Endometrial microvascular endothelial cells (primary cell): Measurements from ENCODE around the gene MRPL18. TPM values are rescaled to one million over a fixed set of nuclear protein-coding genes. Genes with fewer than 3 reads are reported as not detected.
"Not testable (repeated sequence)": the region's sequence is repeated elsewhere in the genome, so short reads cannot be mapped to it uniquely, and the experiment has no call there.

Experiments used
- in situ Hi-C: cut with HindIII; loops from 2 replicates; pipeline ENCODE4 v1.10.0; 2017; ENCODE audit warnings: low sequenced_read_pairs, low pct_unique_long_range_greater_than_20kb; ENCODE audit errors: inconsistent ontology term
- total RNA-seq: library from RNA; depleted of rRNA; stranded (reverse); fragments of >200 nt; gene quantifications from one replicate; pipeline ENCODE4 v1.2.3, GENCODE V29; 2015; ENCODE audit errors: inconsistent ontology term

Gene MRPL18
- total RNA-seq, 1 donor from 2014 or later = 155 TPM

- in situ Hi-C loops = loop anchor here (25.0 kb wide), 1 partner anchor 225 kb away; no protein-coding TSS in a partner anchor
These were observed 27.5 kb upstream of the MRPL18 start for GRCh38 chr6:159762681-159763293.

GRCh38 chr6:159766906-159767305 is 23.4 kb upstream of the MRPL18 start:
- in situ Hi-C loops = loop anchor here (25.0 kb wide), 1 partner anchor 220 kb away; no protein-coding TSS in a partner anchor

- in situ Hi-C loops = loop anchor here (25.0 kb wide), 1 partner anchor 218 kb away; no protein-coding TSS in a partner anchor
These were observed 20.8 kb upstream of the MRPL18 start for GRCh38 chr6:159769470-159769869.

GRCh38 chr6:159772196-159772595 is 18.1 kb upstream of the MRPL18 start:
- in situ Hi-C loops = loop anchor here (25.0 kb wide), 1 partner anchor 215 kb away; no protein-coding TSS in a partner anchor

- in situ Hi-C loops = no loop called here
These were observed 12.9 kb upstream of the MRPL18 start for GRCh38 chr6:159777240-159777904.

GRCh38 chr6:159778131-159778530 is 12.1 kb upstream of the MRPL18 start:
- in situ Hi-C loops = no loop called here

GRCh38 chr6:159778542-159779103 is 11.6 kb upstream of the MRPL18 start:
- in situ Hi-C loops = no loop called here

GRCh38 chr6:159788276-159788675 is 2.0 kb upstream of the MRPL18 start:
- in situ Hi-C loops = no loop called here

GRCh38 chr6:159788753-159789376 is 1.4 kb upstream of the MRPL18 start:
- in situ Hi-C loops = no loop called here

GRCh38 chr6:159789377-159790148 is 704 bp upstream of the MRPL18 start, which contains the start of gene TCP1:
TCP1 (minus strand) TSS chr6:159789602; CDS start chr6:159789468, 134 bp downstream.
- in situ Hi-C loops = no loop called here

GRCh38 chr6:159790956-159791598 is 810 bp downstream of the MRPL18 start:
- in situ Hi-C loops = no loop called here

- in situ Hi-C loops = not testable (repeated sequence)
These were observed 4.7 kb downstream of the MRPL18 start for GRCh38 chr6:159794976-159795375.

- in situ Hi-C loops = no loop called here
These were observed 7.3 kb downstream of the MRPL18 start for GRCh38 chr6:159797554-159797953.

- in situ Hi-C loops = no loop called here
These were observed 10.0 kb downstream of the MRPL18 start, which contains the start of gene PNLDC1 for GRCh38 chr6:159800141-159800865. PNLDC1 (plus strand) TSS chr6:159800276; CDS start chr6:159800308, 32 bp downstream.

- in situ Hi-C loops = no loop called here
These were observed 11.7 kb downstream of the MRPL18 start for GRCh38 chr6:159801935-159802334.

GRCh38 chr6:159804504-159804903 is 14.2 kb downstream of the MRPL18 start:
- in situ Hi-C loops = no loop called here

- in situ Hi-C loops = no loop called here
These were observed 15.3 kb downstream of the MRPL18 start for GRCh38 chr6:159805440-159806020.
